ENCODE data around the gene BAZ1B.

DNA sequence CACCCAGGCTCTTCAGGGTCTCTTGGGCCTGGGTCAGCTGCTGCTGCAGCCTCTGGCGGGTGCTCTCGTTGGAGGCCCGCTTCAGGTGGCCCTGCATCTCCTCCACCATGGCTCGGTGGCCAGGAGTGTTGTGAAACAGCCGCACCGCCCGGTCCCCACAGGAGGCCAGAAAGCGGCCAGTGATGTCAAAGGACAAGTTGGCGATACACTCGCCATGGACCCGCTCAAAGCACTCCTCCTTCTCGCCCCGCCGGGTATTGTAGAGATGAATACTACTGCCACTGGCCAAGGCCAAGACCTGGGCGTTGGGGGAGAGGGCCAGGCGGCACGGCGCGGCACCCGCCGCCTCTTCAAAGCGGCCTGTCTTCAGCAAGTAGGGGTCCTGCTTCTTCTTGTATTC lies 48.4 kb upstream of the BAZ1B start:
- no peak for TF ChIP-seq POLR2A (IDR thresholded peaks at IDR 0.05)
- TF ChIP-seq, protein P1, sequence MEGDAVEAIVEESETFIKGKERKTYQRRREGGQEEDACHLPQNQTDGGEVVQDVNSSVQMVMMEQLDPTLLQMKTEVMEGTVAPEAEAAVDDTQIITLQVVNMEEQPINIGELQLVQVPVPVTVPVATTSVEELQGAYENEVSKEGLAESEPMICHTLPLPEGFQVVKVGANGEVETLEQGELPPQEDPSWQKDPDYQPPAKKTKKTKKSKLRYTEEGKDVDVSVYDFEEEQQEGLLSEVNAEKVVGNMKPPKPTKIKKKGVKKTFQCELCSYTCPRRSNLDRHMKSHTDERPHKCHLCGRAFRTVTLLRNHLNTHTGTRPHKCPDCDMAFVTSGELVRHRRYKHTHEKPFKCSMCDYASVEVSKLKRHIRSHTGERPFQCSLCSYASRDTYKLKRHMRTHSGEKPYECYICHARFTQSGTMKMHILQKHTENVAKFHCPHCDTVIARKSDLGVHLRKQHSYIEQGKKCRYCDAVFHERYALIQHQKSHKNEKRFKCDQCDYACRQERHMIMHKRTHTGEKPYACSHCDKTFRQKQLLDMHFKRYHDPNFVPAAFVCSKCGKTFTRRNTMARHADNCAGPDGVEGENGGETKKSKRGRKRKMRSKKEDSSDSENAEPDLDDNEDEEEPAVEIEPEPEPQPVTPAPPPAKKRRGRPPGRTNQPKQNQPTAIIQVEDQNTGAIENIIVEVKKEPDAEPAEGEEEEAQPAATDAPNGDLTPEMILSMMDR (IDR thresholded peaks at IDR 0.05 in 4 of 5, conservative IDR thresholded peaks at IDR 0.05 in 1 of 5), result no peak
